Measurements from ENCODE around the gene C19orf47.
"Not testable (repeated sequence)": the region's sequence is repeated elsewhere in the genome, so short reads cannot be mapped to it uniquely, and the experiment has no call there.

Gene C19orf47

GRCh38 chr19:40374084-40374483 is 25.9 kb upstream of the C19orf47 start:
- no peak for DNase-seq

DNA sequence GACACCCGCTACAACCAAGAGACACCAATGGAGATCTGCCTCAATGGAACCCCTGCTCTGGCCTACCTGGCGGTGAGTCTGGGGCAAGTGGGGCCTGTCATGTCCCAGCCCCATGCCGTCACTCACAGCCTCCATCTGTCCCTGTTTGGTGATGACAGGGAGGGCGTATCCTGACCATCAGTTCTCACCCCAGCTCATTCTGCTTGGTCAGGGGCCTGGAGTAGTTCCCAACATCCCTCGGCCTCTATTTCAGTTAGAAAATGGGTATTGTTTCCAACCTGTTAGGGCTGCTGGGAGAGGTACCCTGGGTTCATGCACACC is 23.6 kb upstream of the C19orf47 start:
- no peak for DNase-seq

GRCh38 chr19:40370997-40371801 is 23.0 kb upstream of the C19orf47 start:
- no peak for DNase-seq

DNA sequence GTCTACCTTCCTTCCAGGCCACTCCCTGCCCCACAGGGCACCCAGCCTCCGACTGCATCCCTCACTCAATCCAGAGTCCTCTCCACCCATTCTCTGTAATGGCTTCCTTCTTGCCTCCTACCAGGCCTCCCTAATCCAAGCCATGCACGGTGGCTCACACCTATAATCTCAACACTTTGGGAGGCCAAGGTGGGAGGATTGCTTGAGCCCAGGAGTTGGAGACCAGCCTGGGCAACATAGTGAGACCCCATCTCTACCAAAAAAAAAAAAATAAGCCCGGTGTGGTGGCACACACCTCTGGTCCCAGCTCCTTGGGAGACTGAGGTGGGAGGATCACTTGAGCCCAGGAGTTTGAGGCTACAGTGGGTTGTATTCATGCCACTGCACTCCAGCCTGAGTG is 22.1 kb upstream of the C19orf47 start:
- not testable (repeated sequence) for DNase-seq

DNA sequence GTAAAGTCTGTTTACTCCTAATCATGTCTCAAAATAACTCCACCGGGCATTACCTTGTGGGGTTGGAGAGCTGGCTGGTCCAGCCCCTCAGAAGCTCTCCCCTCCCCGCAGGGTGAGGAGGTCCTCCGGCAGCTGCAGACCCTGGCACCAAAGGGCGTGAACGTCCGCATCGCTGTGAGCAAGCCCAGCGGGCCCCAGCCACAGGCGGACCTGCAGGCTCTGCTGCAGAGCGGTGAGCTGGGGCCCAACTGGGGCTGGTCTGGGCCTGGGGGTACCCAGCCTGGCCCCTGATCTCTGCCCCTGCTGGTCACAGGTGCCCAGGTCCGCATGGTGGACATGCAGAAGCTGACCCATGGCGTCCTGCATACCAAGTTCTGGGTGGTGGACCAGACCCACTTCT is 21.6 kb upstream of the C19orf47 start:
- DNase-seq, result no peak

DNA sequence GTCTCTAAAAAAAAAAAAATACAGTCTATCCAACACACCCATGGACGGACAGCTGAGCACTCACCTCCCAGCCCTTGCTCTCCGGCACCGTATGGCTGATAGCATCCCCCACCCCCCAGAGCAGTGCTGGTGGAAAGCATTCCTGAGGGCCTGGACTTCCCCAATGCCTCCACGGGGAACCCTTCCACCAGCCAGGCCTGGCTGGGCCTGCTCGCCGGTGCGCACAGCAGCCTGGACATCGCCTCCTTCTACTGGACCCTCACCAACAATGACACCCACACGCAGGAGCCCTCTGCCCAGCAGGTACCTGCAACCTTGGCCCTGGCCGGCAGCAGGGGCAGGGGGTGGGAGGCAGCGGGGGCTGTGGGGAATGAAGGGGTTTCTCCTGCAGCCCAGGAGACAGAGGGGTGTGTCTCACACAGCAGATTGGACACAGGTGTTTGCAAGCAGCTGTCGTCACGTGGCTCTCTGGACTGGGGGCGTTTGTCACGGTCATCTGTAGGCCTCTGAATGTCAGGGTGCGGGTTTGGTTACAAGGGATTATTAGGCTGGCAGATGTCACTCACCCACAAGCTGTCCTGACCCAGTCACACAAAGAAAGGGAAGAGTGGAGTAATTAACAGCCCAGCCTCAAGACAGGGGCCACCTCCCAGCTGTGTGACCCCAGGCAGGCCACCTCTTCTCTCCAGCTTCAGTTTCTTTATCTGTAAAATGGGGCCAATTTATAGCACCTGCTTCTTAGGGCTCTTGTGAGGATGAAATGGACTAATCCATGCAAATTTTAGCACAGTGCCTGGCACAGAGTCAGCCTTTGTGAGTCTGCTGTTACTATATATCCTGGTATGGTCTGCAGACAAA is 19.6 kb upstream of the C19orf47 start:
- DNase-seq, result no peak

- DNase-seq, result no peak
Observed at GRCh38 chr19:40366697-40367561, 18.7 kb upstream of the C19orf47 start.

DNA sequence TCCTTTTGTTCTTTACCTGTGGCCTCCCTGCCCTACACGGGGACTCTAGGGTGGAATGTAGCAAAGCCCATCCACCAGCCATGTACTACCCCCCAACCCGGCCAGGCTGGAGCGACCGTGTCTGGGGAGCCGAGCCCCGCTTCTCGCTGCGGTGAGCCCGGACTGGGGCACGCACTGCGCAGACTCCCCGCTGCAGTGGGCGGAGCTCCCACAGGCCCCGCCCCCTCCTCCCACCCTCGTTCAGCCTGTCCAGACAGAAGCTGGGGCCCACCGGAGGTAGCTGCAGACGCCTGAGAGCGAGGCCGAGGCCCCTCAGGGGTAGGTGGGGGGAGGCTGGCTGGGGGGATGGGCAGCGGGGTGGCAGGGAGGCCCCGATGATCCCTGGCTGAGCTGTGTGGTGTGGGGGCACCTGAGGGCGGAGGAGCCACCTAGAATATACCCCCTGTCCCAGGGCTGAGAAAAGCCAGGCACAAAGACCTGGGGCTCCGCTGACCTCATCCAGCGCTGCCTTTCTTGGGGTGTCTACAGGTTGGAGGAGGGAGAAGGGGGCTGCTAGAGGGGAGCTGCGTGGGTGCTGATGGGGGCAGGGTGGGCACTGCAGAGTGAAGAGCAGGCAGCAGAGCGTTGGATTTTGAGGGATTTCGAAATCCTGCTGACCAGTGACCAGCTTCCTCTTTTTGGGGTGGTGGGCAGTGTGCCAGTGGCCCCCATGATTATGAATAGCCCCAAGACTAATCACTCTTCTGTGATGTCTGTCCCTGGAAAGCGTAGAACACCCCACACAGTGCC is 17.6 kb upstream of the C19orf47 start:
- DNase-seq, result no peak

- no peak for DNase-seq
Observed at GRCh38 chr19:40365010-40365409, 16.8 kb upstream of the C19orf47 start.

GRCh38 chr19:40363069-40363468 is 14.9 kb upstream of the C19orf47 start:
- no peak for DNase-seq

- no peak for DNase-seq
Observed at GRCh38 chr19:40362160-40362559, 14.0 kb upstream of the C19orf47 start.

DNA sequence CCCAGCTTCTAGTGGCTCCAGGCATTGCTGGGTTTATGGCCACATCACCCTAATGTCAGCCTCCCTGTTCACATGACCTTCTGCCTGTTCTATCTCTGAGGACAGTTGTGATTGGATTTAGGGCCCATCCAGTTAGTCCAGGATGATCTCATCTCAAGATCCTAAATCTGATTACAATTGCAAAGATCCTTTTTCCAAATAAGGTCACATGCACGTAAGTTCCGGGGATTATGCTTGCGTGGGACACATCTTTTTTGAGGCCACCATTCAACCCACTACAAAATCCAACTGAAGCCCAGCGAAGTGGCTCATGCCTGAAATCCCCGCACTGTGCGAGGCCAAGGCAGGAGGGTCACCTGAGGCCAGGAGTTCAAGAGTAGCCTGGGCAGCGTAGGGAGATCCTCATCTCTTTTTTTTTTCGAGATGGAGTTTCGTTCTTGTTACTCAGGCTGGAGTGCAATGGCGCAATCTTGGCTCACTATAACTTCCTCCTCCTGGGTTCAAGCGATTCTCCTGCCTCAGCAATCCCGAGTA is 12.6 kb upstream of the C19orf47 start:
- no peak for DNase-seq

- no peak for DNase-seq
Observed at GRCh38 chr19:40360020-40360707, 12.0 kb upstream of the C19orf47 start.

DNA sequence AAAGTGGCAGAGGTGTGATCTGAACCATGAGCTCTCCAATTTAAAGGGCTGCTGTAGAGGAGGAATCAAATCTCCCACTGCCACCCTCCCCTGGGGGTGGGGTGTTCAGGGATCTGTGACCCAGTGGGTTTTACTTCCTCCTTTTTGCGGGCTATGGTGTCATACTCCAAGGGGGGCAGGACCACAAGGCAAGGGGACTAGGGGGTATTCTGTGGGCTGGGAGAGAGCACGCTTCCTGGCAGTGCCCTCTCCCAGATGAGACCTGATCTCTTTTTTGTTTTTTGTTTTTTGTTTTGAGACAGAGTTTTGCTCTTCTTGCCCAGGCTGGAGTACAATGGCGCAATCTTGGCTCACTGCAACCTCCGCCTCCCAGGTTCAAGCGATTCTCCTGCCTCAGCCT is 10.6 kb upstream of the C19orf47 start:
- DNase-seq, result no peak

DNA sequence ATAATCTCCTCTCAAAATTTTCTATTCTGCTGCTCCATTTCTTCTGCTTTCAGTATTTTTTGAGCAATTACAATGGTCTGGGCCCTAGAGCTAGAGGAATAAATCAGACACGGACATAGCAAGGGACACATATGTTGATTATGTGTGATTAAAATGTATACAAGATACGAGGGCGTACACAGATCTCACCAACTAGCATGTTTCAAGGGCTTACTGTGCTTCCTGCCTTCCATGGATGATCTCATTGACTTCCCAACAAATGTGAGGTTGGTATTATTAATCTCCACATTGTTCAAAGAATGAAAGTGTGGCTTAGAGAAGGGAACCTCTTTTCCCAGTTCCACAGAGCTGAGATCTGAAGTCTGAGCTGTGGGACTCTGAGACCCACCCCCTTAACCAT is 9.4 kb upstream of the C19orf47 start:
- no peak for DNase-seq

GRCh38 chr19:40356681-40357595 is 8.7 kb upstream of the C19orf47 start:
- DNase-seq, result no peak

DNA sequence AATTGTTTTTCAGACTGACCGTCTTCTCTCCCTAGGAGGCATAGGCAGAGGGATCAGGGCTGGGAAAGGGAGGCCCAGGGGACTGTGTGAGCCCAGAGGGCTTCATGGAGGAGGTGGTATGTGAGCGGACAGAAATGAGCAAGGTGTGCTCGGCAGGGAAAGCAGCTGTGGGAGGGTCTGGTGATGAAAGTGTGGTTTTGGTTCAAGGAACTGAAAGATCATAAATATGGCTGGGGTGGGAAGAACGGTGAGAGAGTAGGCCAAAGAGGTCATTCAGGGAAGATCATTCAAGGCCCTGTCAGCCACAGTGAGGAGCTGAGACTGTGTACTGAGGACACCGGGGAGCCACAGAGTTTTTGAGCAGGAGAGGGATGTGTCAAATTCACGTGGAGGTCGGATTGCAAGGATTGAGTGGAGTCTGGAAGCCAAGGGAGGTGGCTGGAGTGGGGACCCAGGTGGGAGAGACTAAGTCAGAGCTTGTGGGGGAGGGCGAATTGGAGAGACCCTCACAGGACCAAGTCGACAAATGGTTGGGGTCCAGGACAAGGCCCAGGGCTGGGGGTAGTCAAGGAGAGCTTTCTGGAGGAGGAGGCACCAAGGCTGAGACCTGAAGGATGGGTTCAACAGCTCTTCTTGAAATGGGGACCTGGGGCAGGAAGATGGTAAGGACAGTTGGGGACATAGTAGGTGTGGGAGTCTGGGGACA is 7.9 kb upstream of the C19orf47 start:
- DNase-seq, result no peak

DNA sequence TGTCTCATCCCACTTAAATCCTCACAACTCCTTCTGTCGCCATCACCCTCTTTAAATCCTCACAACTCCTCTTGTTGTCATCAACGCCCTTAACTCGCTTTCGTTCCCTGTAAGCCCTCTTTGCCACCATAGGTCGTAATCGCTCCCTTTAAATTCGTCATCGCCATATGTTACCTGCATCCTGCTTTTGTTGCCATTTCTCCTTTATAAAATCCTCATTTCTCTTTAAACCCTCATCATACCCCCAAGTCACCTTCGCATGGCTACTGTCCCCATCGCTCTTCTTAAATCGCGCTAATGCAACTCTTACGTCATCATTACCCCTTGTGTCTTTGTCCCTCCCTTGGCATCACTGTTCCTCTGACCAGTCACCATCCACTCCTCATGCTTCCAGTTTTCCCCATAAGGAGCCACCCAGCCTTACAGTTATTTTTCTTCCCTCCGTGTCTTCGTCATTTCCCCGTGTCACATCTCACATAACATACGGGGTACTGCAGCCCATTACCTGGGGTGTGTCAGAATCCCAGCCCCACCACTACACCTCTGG is 837 bp upstream of the C19orf47 start:
- DNase-seq, result no peak

DNA sequence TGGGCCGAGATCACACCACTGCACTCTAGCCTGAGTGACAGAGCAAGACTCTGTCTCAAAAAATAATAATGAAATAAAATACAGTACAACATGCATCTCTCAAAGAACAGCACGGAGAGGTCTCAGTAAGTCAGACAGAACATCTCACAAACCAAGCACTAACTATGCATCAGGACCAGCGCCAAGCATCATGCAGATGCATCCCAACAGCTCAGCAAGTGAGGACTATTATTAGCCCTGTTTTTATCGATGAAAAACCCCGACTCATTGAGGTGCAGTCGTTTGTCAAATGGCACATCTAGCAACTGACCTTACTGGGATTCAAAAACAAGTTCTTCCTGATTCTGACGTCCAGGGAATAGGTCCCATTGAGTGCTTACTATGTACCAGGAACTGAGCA is 3.8 kb downstream of the C19orf47 start:
- no peak for DNase-seq

All from cortex of kidney (tissue), 1 donor.